ENCODE data around the gene SMARCAD1.

The SMARCAD1 gene, protein sequence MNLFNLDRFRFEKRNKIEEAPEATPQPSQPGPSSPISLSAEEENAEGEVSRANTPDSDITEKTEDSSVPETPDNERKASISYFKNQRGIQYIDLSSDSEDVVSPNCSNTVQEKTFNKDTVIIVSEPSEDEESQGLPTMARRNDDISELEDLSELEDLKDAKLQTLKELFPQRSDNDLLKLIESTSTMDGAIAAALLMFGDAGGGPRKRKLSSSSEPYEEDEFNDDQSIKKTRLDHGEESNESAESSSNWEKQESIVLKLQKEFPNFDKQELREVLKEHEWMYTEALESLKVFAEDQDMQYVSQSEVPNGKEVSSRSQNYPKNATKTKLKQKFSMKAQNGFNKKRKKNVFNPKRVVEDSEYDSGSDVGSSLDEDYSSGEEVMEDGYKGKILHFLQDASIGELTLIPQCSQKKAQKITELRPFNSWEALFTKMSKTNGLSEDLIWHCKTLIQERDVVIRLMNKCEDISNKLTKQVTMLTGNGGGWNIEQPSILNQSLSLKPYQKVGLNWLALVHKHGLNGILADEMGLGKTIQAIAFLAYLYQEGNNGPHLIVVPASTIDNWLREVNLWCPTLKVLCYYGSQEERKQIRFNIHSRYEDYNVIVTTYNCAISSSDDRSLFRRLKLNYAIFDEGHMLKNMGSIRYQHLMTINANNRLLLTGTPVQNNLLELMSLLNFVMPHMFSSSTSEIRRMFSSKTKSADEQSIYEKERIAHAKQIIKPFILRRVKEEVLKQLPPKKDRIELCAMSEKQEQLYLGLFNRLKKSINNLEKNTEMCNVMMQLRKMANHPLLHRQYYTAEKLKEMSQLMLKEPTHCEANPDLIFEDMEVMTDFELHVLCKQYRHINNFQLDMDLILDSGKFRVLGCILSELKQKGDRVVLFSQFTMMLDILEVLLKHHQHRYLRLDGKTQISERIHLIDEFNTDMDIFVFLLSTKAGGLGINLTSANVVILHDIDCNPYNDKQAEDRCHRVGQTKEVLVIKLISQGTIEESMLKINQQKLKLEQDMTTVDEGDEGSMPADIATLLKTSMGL

GRCh38 chr4:94207469-94208224, at the start of gene SMARCAD1:
Gene SMARCAD1 (plus strand): TSS chr4:94207865. CDS start chr4:94208395, 530 bp downstream.
- H3K9ac ChIP-seq (ENCODE audit: low read depth, low read length), result peak within 1 kb of the TSS; percentile 98
- peak within 1 kb of the TSS; percentile 91 for H3K4me3 ChIP-seq (ENCODE audit: low read depth, low read length)
- peaks cover 38% of the 10 kb centered on the region for H3K36me3 ChIP-seq (ENCODE audit: control insufficient read depth, insufficient read depth, low read length)
- H3K4me1 ChIP-seq (ENCODE audit: control insufficient read depth, insufficient read depth, low read length), result peaks cover 17% of the 10 kb centered on the region
- H3K27ac ChIP-seq (ENCODE audit: low read depth, low read length), result peak within 1 kb of the TSS; percentile 98
- H3K27me3 ChIP-seq (ENCODE audit: control insufficient read depth, insufficient read depth, low read length), result no peaks in the 10 kb centered on the region
- H3K9me3 ChIP-seq (ENCODE audit: control insufficient read depth, insufficient read depth, low read length), result no peaks in the 10 kb centered on the region; the same call in 1 of the 2 replicates

- H3K4me1 ChIP-seq (ENCODE audit: control insufficient read depth, insufficient read depth, low read length), result no peaks in the 10 kb centered on the region
- H3K27me3 ChIP-seq (ENCODE audit: control insufficient read depth, insufficient read depth, low read length), result no peaks in the 10 kb centered on the region
- no peak overlapping the region for H3K4me3 ChIP-seq (ENCODE audit: low read depth, low read length)
- H3K36me3 ChIP-seq (ENCODE audit: control insufficient read depth, insufficient read depth, low read length), result no peaks in the 10 kb centered on the region
- no peaks in the 10 kb centered on the region for H3K9me3 ChIP-seq (ENCODE audit: control insufficient read depth, insufficient read depth, low read length)
- no peak overlapping the region for H3K27ac ChIP-seq (ENCODE audit: low read depth, low read length)
- no peak overlapping the region for H3K9ac ChIP-seq (ENCODE audit: low read depth, low read length)
Measured at GRCh38 chr4:94158883-94159282, 48.8 kb upstream of the SMARCAD1 start.

DNA sequence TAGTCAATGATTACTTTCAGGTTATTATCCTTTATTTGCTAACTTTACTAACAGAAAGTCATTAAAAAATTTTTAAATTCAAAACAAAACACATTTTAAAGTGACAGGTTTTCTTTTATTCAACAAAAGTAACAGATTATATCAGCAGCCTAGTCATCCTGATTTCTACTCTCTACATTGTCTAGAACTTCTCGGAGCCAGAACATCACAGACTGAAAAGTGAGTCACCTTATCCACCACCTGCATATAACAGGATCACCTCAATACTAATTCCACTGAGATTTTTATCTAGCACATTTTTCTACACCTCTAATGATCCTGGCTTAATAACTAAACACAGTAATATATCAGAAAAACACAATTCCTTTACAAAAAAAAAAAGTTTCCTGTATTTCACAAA, 47.9 kb upstream of the SMARCAD1 start:
- Histone ChIP-seq H3K27ac (ENCODE audit: low read depth, low read length) (no peak overlapping the region), H3K4me1 (ENCODE audit: control insufficient read depth, insufficient read depth, low read length) (0 out of 2 replicates have a peak, but pooled peaks cover under 1% of the 10 kb centered on the region), H3K4me3 (ENCODE audit: low read depth, low read length) (no peak overlapping the region), H3K9me3 (ENCODE audit: control insufficient read depth, insufficient read depth, low read length) (no peaks in the 10 kb centered on the region), H3K36me3 (ENCODE audit: control insufficient read depth, insufficient read depth, low read length) (no peaks in the 10 kb centered on the region), H3K27me3 (ENCODE audit: control insufficient read depth, insufficient read depth, low read length) (no peaks in the 10 kb centered on the region), H3K9ac (ENCODE audit: low read depth, low read length) (no peak overlapping the region)

GRCh38 chr4:94160774-94161173, 46.9 kb upstream of the SMARCAD1 start:
- Histone ChIP-seq H3K27me3 (ENCODE audit: control insufficient read depth, insufficient read depth, low read length) (no peaks in the 10 kb centered on the region), H3K4me1 (ENCODE audit: control insufficient read depth, insufficient read depth, low read length) (peaks cover 10% of the 10 kb centered on the region; the same call in 1 of the 2 replicates), H3K36me3 (ENCODE audit: control insufficient read depth, insufficient read depth, low read length) (no peaks in the 10 kb centered on the region), H3K4me3 (ENCODE audit: low read depth, low read length) (no peak overlapping the region), H3K9me3 (ENCODE audit: control insufficient read depth, insufficient read depth, low read length) (no peaks in the 10 kb centered on the region), H3K27ac (ENCODE audit: low read depth, low read length) (no peak overlapping the region), H3K9ac (ENCODE audit: low read depth, low read length) (no peak overlapping the region)

DNA sequence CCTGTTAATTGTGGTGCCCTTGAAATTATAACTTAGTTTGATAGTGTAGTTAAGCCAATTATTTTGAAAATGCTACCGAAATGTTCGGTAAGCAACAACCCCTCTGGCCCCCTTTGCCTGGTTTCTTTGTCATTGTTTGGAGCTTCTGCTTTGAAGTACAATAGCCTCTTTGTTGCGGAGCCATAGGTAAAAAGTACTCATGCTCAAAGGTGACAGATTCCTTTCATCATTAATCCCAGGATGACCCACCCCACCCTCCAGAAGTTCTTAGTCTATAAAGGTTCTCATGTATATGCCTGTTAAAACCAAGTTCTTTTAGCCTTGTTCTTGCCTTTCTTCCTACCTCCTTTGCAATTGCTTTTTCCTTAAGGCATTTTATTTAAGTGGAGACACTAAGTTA, 42.4 kb upstream of the SMARCAD1 start:
- H3K36me3 ChIP-seq (ENCODE audit: control insufficient read depth, insufficient read depth, low read length), result no peaks in the 10 kb centered on the region
- peak overlapping the region; percentile 74 for H3K27ac ChIP-seq (ENCODE audit: low read depth, low read length)
- H3K4me3 ChIP-seq (ENCODE audit: low read depth, low read length), result peak overlapping the region; percentile 14; the same call in 1 of the 2 replicates
- no peaks in the 10 kb centered on the region for H3K27me3 ChIP-seq (ENCODE audit: control insufficient read depth, insufficient read depth, low read length)
- H3K4me1 ChIP-seq (ENCODE audit: control insufficient read depth, insufficient read depth, low read length), result peaks cover 13% of the 10 kb centered on the region; the same call in 1 of the 2 replicates
- no peaks in the 10 kb centered on the region for H3K9me3 ChIP-seq (ENCODE audit: control insufficient read depth, insufficient read depth, low read length)
- H3K9ac ChIP-seq (ENCODE audit: low read depth, low read length), result no peak overlapping the region

- Histone ChIP-seq H3K4me3 (ENCODE audit: low read depth, low read length) (no peak overlapping the region), H3K9ac (ENCODE audit: low read depth, low read length) (no peak overlapping the region), H3K4me1 (ENCODE audit: control insufficient read depth, insufficient read depth, low read length) (peaks cover 13% of the 10 kb centered on the region; the same call in 1 of the 2 replicates), H3K27ac (ENCODE audit: low read depth, low read length) (no peak overlapping the region), H3K36me3 (ENCODE audit: control insufficient read depth, insufficient read depth, low read length) (no peaks in the 10 kb centered on the region), H3K27me3 (ENCODE audit: control insufficient read depth, insufficient read depth, low read length) (no peaks in the 10 kb centered on the region), H3K9me3 (ENCODE audit: control insufficient read depth, insufficient read depth, low read length) (no peaks in the 10 kb centered on the region)
Measured at GRCh38 chr4:94168321-94168720, 39.3 kb upstream of the SMARCAD1 start.

- Histone ChIP-seq H3K4me1 (ENCODE audit: control insufficient read depth, insufficient read depth, low read length) (peaks cover 12% of the 10 kb centered on the region; the same call in 1 of the 2 replicates), H3K36me3 (ENCODE audit: control insufficient read depth, insufficient read depth, low read length) (no peaks in the 10 kb centered on the region), H3K9me3 (ENCODE audit: control insufficient read depth, insufficient read depth, low read length) (no peaks in the 10 kb centered on the region), H3K27me3 (ENCODE audit: control insufficient read depth, insufficient read depth, low read length) (no peaks in the 10 kb centered on the region), H3K9ac (ENCODE audit: low read depth, low read length) (no peak overlapping the region), H3K4me3 (ENCODE audit: low read depth, low read length) (no peak overlapping the region), H3K27ac (ENCODE audit: low read depth, low read length) (no peak overlapping the region)
Measured at GRCh38 chr4:94169803-94170372, 37.8 kb upstream of the SMARCAD1 start.

GRCh38 chr4:94171616-94172015, 36.0 kb upstream of the SMARCAD1 start:
- Histone ChIP-seq H3K9me3 (ENCODE audit: control insufficient read depth, insufficient read depth, low read length) (no peaks in the 10 kb centered on the region), H3K4me1 (ENCODE audit: control insufficient read depth, insufficient read depth, low read length) (peaks cover 3% of the 10 kb centered on the region; the same call in 1 of the 2 replicates), H3K27ac (ENCODE audit: low read depth, low read length) (no peak overlapping the region), H3K27me3 (ENCODE audit: control insufficient read depth, insufficient read depth, low read length) (no peaks in the 10 kb centered on the region), H3K36me3 (ENCODE audit: control insufficient read depth, insufficient read depth, low read length) (no peaks in the 10 kb centered on the region), H3K9ac (ENCODE audit: low read depth, low read length) (no peak overlapping the region), H3K4me3 (ENCODE audit: low read depth, low read length) (no peak overlapping the region)

DNA sequence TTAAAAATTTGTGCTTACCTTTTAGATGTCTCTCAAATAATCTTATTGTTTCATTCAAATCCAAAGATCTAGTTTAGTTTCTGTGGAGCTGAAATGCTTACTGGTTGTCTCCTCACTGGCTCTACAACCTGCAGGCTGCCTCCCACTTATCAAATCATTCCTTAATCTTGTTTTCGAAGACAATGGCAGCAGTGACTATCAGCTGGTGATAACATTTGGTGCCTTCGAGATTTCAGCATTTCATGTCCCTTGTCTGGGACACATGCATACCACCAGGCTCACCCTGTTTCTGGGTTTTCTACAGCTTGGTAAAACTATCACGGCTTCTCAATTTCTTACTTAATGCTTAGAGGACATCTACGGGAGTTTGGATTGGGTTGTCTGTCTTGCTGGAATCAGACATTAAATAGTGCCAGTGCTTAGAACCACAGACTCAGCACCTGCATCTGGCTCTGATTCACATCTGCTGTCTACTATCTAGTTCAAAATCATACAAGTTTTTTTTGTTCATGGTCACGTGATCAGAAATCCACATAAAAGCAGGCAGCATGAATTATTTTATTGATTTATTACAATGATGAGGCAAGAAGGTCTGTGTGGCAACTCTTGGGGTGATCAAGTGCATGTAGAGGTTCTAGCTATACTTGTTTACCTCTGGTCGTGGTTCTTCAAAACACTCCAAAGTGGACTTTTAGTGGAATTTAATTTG, 32.0 kb upstream of the SMARCAD1 start:
- no peak overlapping the region for H3K9ac ChIP-seq (ENCODE audit: low read depth, low read length)
- peak overlapping the region; percentile 3 for H3K27ac ChIP-seq (ENCODE audit: low read depth, low read length)
- no peak overlapping the region for H3K4me3 ChIP-seq (ENCODE audit: low read depth, low read length)
- H3K27me3 ChIP-seq (ENCODE audit: control insufficient read depth, insufficient read depth, low read length), result no peaks in the 10 kb centered on the region
- no peaks in the 10 kb centered on the region for H3K9me3 ChIP-seq (ENCODE audit: control insufficient read depth, insufficient read depth, low read length)
- peaks cover 5% of the 10 kb centered on the region; the same call in 1 of the 2 replicates for H3K4me1 ChIP-seq (ENCODE audit: control insufficient read depth, insufficient read depth, low read length)
- no peaks in the 10 kb centered on the region for H3K36me3 ChIP-seq (ENCODE audit: control insufficient read depth, insufficient read depth, low read length)
